Tibial nerve (tissue), 3 donors: ENCODE results near the gene EGFLAM.

Source experiments
- POLR2A ChIP-seq, 2 donors: fragments of 450-650 bp; IDR thresholded peaks; one replicate each; pipeline ENCODE4 v1.6.1; 2017; ENCODE audit warnings: antibody characterized with exemption in 2 of 2, mild to moderate bottlenecking in 2 of 2, moderate library complexity in 2 of 2
- TF ChIP-seq, protein P1 (sequence below), 5 experiments: fragments of 200-600 bp in 3 of 5; fragments of 450-650 bp in 2 of 5; sonication (generic) in 3 of 5; IDR thresholded peaks; one replicate each; pipeline ENCODE4 v1.5.1; 2016 to 2019; ENCODE audit warnings: antibody characterized with exemption in 5 of 5, mild to moderate bottlenecking in 3 of 5, moderate library complexity in 2 of 5

GRCh38 chr5:38285226-38285625, 26.9 kb downstream of the EGFLAM start:
- TF ChIP-seq POLR2A (IDR thresholded peaks at IDR 0.05) = no peak
- TF ChIP-seq, protein P1, sequence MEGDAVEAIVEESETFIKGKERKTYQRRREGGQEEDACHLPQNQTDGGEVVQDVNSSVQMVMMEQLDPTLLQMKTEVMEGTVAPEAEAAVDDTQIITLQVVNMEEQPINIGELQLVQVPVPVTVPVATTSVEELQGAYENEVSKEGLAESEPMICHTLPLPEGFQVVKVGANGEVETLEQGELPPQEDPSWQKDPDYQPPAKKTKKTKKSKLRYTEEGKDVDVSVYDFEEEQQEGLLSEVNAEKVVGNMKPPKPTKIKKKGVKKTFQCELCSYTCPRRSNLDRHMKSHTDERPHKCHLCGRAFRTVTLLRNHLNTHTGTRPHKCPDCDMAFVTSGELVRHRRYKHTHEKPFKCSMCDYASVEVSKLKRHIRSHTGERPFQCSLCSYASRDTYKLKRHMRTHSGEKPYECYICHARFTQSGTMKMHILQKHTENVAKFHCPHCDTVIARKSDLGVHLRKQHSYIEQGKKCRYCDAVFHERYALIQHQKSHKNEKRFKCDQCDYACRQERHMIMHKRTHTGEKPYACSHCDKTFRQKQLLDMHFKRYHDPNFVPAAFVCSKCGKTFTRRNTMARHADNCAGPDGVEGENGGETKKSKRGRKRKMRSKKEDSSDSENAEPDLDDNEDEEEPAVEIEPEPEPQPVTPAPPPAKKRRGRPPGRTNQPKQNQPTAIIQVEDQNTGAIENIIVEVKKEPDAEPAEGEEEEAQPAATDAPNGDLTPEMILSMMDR (IDR thresholded peaks at IDR 0.05) = no peak
